ENCODE measurements around the gene SNRNP35. TPM values are rescaled to one million over a fixed set of nuclear protein-coding genes. Genes with fewer than 3 reads are reported as not detected.
"Not testable (repeated sequence)": the region's sequence is repeated elsewhere in the genome, so short reads cannot be mapped to it uniquely, and the experiment has no call there.

Gene SNRNP35
- total and polyA plus RNA-seq, 9 of the 15 experiments (the other 6 are each of a cell fraction or from before 2014, with no cell fraction given): 17.7 to 41.0 (median 25.5) TPM

DNA sequence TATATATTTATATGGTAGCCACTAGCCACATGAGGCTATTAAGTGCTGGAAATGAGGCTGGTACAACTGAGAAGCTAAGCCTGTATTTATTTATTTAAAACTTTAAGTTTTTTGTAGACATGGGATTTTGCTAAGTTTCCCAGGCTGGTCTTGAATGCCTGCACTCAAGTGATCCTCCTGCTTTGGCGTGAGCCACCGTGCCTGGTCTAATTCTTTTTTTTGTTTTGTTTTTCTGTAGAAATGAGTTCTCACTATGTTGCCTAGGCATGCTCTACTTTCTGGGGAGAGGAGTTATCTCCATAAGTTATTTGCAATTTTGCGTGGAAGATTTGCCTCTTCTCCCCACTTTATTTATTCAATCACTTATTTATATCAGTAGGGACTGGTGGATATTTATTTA lies 4.8 kb upstream of the SNRNP35 start:
- DNase-seq (ENCODE audit: extremely low read depth in 1 of 4, low spot score in 3 of 4): no peak
- intact Hi-C loops (cut with micrococcal nuclease): no loop called here

DNA sequence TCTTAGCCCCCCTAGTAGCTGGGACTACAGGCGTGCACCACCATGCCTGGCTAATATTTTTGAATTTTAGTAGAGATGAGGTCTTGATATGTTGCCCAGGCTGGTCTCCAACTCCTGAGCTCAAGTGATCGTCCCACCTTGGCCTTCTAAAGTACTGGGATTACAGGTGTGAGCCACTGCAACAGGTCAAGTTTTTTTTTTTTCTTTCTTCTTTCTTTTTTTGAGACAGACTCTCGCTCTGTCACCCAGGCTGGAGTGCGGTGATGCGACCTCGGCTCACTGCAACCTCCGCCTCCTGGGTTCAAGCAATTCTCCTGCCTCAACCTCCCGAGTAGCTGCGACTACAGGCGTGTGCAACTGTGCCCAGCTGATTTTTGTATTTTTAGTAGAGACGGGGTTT lies 5.2 kb downstream of the SNRNP35 start:
- H3K4me1 ChIP-seq (replicated peaks in 1 of 2; ENCODE audit: control insufficient read depth in 2 of 2, insufficient read depth in 2 of 2, low read length in 2 of 2): peaks cover 7 to 11% of the 10 kb centered on the region in 2 experiments
- 96% methylated on average over 11 of the region's 11 CpGs for WGBS (ENCODE audit: insufficient coverage, low coverage, missing lambda C conversion rate)

More for the DNA sequence above, 4.8 kb upstream of the SNRNP35 start:
- no peaks in the 10 kb centered on the region for H3K27me3 ChIP-seq (ENCODE audit: control insufficient read depth in 2 of 2, insufficient read depth in 2 of 2, low read length in 2 of 2)
- H3K4me1 ChIP-seq (replicated peaks in 1 of 2; ENCODE audit: control insufficient read depth in 2 of 2, insufficient read depth in 2 of 2, low read length in 2 of 2): peaks cover 3 to 9% of the 10 kb centered on the region in 2 experiments; a peak in 2 of 5 replicates
- FAIRE-seq: no peak
- ATAC-seq: no peak
- no peak overlapping the region for H3K27ac ChIP-seq (ENCODE audit: extremely low read depth, low read depth, low read length)
- 50% methylated on average over 3 of the region's 3 CpGs for WGBS (ENCODE audit: insufficient coverage, low coverage, missing lambda C conversion rate)
- TF ChIP-seq, protein P1, sequence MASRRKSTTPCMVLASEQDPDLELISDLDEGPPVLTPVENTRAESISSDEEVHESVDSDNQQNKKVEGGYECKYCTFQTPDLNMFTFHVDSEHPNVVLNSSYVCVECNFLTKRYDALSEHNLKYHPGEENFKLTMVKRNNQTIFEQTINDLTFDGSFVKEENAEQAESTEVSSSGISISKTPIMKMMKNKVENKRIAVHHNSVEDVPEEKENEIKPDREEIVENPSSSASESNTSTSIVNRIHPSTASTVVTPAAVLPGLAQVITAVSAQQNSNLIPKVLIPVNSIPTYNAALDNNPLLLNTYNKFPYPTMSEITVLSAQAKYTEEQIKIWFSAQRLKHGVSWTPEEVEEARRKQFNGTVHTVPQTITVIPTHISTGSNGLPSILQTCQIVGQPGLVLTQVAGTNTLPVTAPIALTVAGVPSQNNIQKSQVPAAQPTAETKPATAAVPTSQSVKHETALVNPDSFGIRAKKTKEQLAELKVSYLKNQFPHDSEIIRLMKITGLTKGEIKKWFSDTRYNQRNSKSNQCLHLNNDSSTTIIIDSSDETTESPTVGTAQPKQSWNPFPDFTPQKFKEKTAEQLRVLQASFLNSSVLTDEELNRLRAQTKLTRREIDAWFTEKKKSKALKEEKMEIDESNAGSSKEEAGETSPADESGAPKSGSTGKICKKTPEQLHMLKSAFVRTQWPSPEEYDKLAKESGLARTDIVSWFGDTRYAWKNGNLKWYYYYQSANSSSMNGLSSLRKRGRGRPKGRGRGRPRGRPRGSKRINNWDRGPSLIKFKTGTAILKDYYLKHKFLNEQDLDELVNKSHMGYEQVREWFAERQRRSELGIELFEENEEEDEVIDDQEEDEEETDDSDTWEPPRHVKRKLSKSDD (conservative IDR thresholded peaks at IDR 0.05; ENCODE audit: low read length): no peak
- TF ChIP-seq, protein P2, sequence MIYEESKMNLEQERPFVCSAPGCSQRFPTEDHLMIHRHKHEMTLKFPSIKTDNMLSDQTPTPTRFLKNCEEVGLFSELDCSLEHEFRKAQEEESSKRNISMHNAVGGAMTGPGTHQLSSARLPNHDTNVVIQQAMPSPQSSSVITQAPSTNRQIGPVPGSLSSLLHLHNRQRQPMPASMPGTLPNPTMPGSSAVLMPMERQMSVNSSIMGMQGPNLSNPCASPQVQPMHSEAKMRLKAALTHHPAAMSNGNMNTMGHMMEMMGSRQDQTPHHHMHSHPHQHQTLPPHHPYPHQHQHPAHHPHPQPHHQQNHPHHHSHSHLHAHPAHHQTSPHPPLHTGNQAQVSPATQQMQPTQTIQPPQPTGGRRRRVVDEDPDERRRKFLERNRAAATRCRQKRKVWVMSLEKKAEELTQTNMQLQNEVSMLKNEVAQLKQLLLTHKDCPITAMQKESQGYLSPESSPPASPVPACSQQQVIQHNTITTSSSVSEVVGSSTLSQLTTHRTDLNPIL (CRISPR knock-in tag; IDR thresholded peaks at IDR 0.05): no peak
- TF ChIP-seq PHB (CRISPR knock-in tag; IDR thresholded peaks at IDR 0.05) (no peak), ZNF431 (CRISPR knock-in tag; IDR thresholded peaks at IDR 0.05) (no peak), ZNF695 (CRISPR knock-in tag; IDR thresholded peaks at IDR 0.05) (no peak)
- no TSS peak for BruUV-seq (replicated peaks)
- H3K4me3 ChIP-seq: no peak overlapping the region
- H3K79me2 ChIP-seq (ENCODE audit: control insufficient read depth, insufficient read depth, low read length): no peaks in the 10 kb centered on the region
- POLR2A ChIA-PET: no interaction called here
- peak overlapping the region; percentile 46; the same call in 1 of the 2 replicates for H2AFZ ChIP-seq (ENCODE audit: low read depth, low read length)
- no peaks in the 10 kb centered on the region for H3K36me3 ChIP-seq (ENCODE audit: control insufficient read depth, insufficient read depth, low read length)
- no peak overlapping the region for H3K4me2 ChIP-seq (ENCODE audit: insufficient read depth, low read length)
- in situ Hi-C loops (cut with MboI): no loop called here
- no peaks in the 10 kb centered on the region for H4K20me1 ChIP-seq (replicated peaks; ENCODE audit: control insufficient read depth, insufficient read depth, low read length)
- H3K9ac ChIP-seq (ENCODE audit: insufficient read depth in 1 of 2, low read depth in 2 of 2, low read length in 2 of 2): no peak overlapping the region
- CTCF ChIA-PET (ENCODE audit: low intra/inter-chr PET ratio): no interaction called here
- no peaks in the 10 kb centered on the region for H3K9me3 ChIP-seq (replicated peaks; ENCODE audit: control insufficient read depth, insufficient read depth, low read depth, low read length)
- H3K9me1 ChIP-seq (ENCODE audit: control insufficient read depth, insufficient read depth, low read length): no peaks in the 10 kb centered on the region

More for the DNA sequence above, 5.2 kb downstream of the SNRNP35 start:
- ATAC-seq; H3K9ac ChIP-seq (ENCODE audit: insufficient read depth in 1 of 2, low read depth in 2 of 2, low read length in 2 of 2); H4K20me1 ChIP-seq (replicated peaks; ENCODE audit: control insufficient read depth, insufficient read depth, low read length); in situ Hi-C loops (cut with MboI); H3K27me3 ChIP-seq (ENCODE audit: control insufficient read depth in 2 of 2, insufficient read depth in 2 of 2, low read length in 2 of 2); H3K9me3 ChIP-seq (replicated peaks; ENCODE audit: control insufficient read depth, insufficient read depth, low read depth, low read length); intact Hi-C loops (cut with micrococcal nuclease); H2AFZ ChIP-seq (ENCODE audit: low read depth, low read length); CTCF ChIA-PET (ENCODE audit: low intra/inter-chr PET ratio); H3K4me3 ChIP-seq; H3K4me2 ChIP-seq (ENCODE audit: insufficient read depth, low read length); DNase-seq (ENCODE audit: extremely low read depth in 1 of 4, low spot score in 3 of 4); H3K27ac ChIP-seq (ENCODE audit: extremely low read depth, low read depth, low read length); BruUV-seq (replicated peaks); H3K9me1 ChIP-seq (ENCODE audit: control insufficient read depth, insufficient read depth, low read length); FAIRE-seq: not testable (repeated sequence)
- POLR2A ChIA-PET: interaction anchor here (0.6 to 1.8 kb wide), 2 partner anchors 11 to 15 kb away, joined by 3 to 4 read pairs; no protein-coding TSS in a partner anchor
- Histone ChIP-seq H3K36me3 (ENCODE audit: control insufficient read depth, insufficient read depth, low read length) (peaks cover 49% of the 10 kb centered on the region), H3K79me2 (ENCODE audit: control insufficient read depth, insufficient read depth, low read length) (peaks cover 54% of the 10 kb centered on the region)

Data from K562 (cell line).